CD14-positive monocyte (primary cell): ENCODE data around the gene CWC27. TPM values are rescaled to one million over a fixed set of nuclear protein-coding genes. Genes with fewer than 3 reads are reported as not detected.

Source experiments
- DNase-seq, 3 donors: peaks; one replicate each; pipeline ENCODE4 v3.0.0-alpha.2; 2011 to 2022
- H2AFZ ChIP-seq: 2 replicates; pipeline ENCODE4 v1.6.0; 2012; ENCODE audit warnings: mild to moderate bottlenecking, low read depth, low read length, inconsistent platforms; ENCODE audit not compliant: insufficient read depth, poor library complexity, severe bottlenecking
- H3K27ac ChIP-seq, 2 donors: 1 replicate in 1 of 2; 2 replicates in 1 of 2; pipeline ENCODE4 v1.5.1; 2012 to 2013; ENCODE audit warnings: low read length in 2 of 2, control low read depth in 1 of 2, inconsistent platforms in 1 of 2, low read depth in 1 of 2, mild to moderate bottlenecking in 1 of 2
- H3K27me3 ChIP-seq, 2 donors: one replicate each; pipeline versions ENCODE4 v1.6.0 to v1.6.1; 2011 to 2013; ENCODE audit warnings: low read length in 2 of 2; ENCODE audit not compliant: control insufficient read depth in 2 of 2, insufficient read depth in 2 of 2
- H3K36me3 ChIP-seq, 2 donors: replicated peaks in 1 of 2; 1 replicate in 1 of 2; 2 replicates in 1 of 2; pipeline versions ENCODE4 v1.5.1 to v1.6.1; 2012 to 2013; ENCODE audit warnings: low read length in 2 of 2, control low read depth in 1 of 2, inconsistent platforms in 1 of 2, mild to moderate bottlenecking in 1 of 2; ENCODE audit not compliant: insufficient read depth in 2 of 2, control insufficient read depth in 1 of 2
- H3K4me1 ChIP-seq, 2 donors: 1 replicate in 1 of 2; 2 replicates in 1 of 2; pipeline versions ENCODE4 v1.5.1 to v1.6.1; 2012 to 2013; ENCODE audit warnings: low read length in 2 of 2, control low read depth in 1 of 2, inconsistent platforms in 1 of 2, mild to moderate bottlenecking in 1 of 2, moderate library complexity in 1 of 2; ENCODE audit not compliant: insufficient read depth in 2 of 2, control insufficient read depth in 1 of 2
- H3K4me2 ChIP-seq: replicated peaks from 2 replicates; pipeline ENCODE3; 2012; ENCODE audit warnings: low read length, moderate library complexity, mild to moderate bottlenecking; ENCODE audit not compliant: poor library complexity, severe bottlenecking; ENCODE audit errors: extremely low read depth
- H3K4me3 ChIP-seq, 3 experiments: fragments of 200-600 bp in 1 of 3; sonication (generic) in 1 of 3; replicated peaks in 1 of 3; 1 replicate in 2 of 3; 2 replicates in 1 of 3; pipeline ENCODE4 v1.5.1; 2011 to 2013; ENCODE audit warnings: low read length in 3 of 3, mild to moderate bottlenecking in 3 of 3, control low read depth in 2 of 3, low read depth in 2 of 3, inconsistent platforms in 1 of 3, moderate library complexity in 1 of 3
- H3K79me2 ChIP-seq: 2 replicates; pipeline ENCODE4 v1.6.0; 2012; ENCODE audit warnings: mild to moderate bottlenecking, control low read depth, inconsistent platforms, low read length, moderate library complexity; ENCODE audit not compliant: insufficient read depth
- H3K9ac ChIP-seq: 2 replicates; pipeline ENCODE4 v1.6.0; 2017; ENCODE audit warnings: low read length, mild to moderate bottlenecking; ENCODE audit not compliant: insufficient read depth, poor library complexity, severe bottlenecking
- H3K9me3 ChIP-seq, 2 donors: replicated peaks in 1 of 2; 1 replicate in 1 of 2; 2 replicates in 1 of 2; pipeline versions ENCODE4 v1.5.1 to v1.6.1; 2012 to 2013; ENCODE audit warnings: low read length in 2 of 2, control low read depth in 1 of 2; ENCODE audit not compliant: control insufficient read depth in 1 of 2, insufficient read depth in 1 of 2
- H4K20me1 ChIP-seq: 2 replicates; pipeline ENCODE4 v1.6.0; 2012; ENCODE audit warnings: mild to moderate bottlenecking, low read length, control low read depth, moderate library complexity; ENCODE audit not compliant: insufficient read depth
- H3K27ac Mint-ChIP-seq, 7 donors: one replicate each; pipeline ENCODE4 v1.8.0; 2020; ENCODE audit warnings: mild to moderate bottlenecking in 7 of 7, mixed read lengths in 7 of 7, moderate library complexity in 6 of 7, inconsistent platforms in 2 of 7
- H3K27me3 Mint-ChIP-seq, 3 donors: one replicate each; pipeline ENCODE4 v1.8.0; 2021 to 2022; ENCODE audit warnings: low read depth in 3 of 3, mild to moderate bottlenecking in 3 of 3, mixed read lengths in 3 of 3, moderate library complexity in 3 of 3, inconsistent platforms in 1 of 3
- H3K36me3 Mint-ChIP-seq, 2 donors: one replicate each; pipeline ENCODE4 v1.8.0; 2020; ENCODE audit warnings: mixed read lengths in 2 of 2, inconsistent platforms in 1 of 2, mild to moderate bottlenecking in 1 of 2
- H3K4me1 Mint-ChIP-seq: one replicate; pipeline ENCODE4 v1.8.0; 2020; ENCODE audit warnings: mild to moderate bottlenecking, mixed read lengths
- H3K4me3 Mint-ChIP-seq, 2 donors: one replicate each; pipeline ENCODE4 v1.8.0; 2020; ENCODE audit warnings: mild to moderate bottlenecking in 2 of 2, mixed read lengths in 2 of 2, moderate library complexity in 1 of 2
- H3K9me3 Mint-ChIP-seq, 7 donors: one replicate each; pipeline ENCODE4 v1.8.0; 2020 to 2022; ENCODE audit warnings: mixed read lengths in 7 of 7, mild to moderate bottlenecking in 6 of 7, moderate library complexity in 6 of 7, inconsistent platforms in 2 of 7
- WGBS: methylation state at CpG from one replicate; pipeline ENCODE4 v1.1.5; 2013; ENCODE audit warnings: missing lambda C conversion rate; ENCODE audit not compliant: insufficient coverage; 5-methylcytosine and 5-hydroxymethylcytosine counted together
- intact Hi-C, 2 donors: fragments of 100-400 bp; cut with micrococcal nuclease; formaldehyde crosslinking; loops; one replicate each; pipeline versions ENCODE4 v1.15.0 to v1.15.1; 2023
- polyA plus RNA-seq, 3 donors: library from polyadenylated mRNA; depleted of rRNA in 1 of 3; unstranded in 2 of 3; stranded (reverse) in 1 of 3; fragments of 300-500 nt in 2 of 3; fragments of >200 nt in 1 of 3; fragmentation: Illumina TruSeq in 2 of 3; gene quantifications; 1 replicate in 2 of 3; 2 replicates in 1 of 3; pipeline ENCODE4 v1.2.3, GENCODE V29; 2012 to 2021
- TF ChIP-seq, protein P1 (sequence below): fragments of 200-600 bp; IDR thresholded peaks from one replicate; pipeline ENCODE4 v1.8.0; 2022; ENCODE audit warnings: antibody characterized with exemption, mild to moderate bottlenecking

The CWC27 gene
- polyA plus RNA-seq, 3 donors = 6.6 to 18.9 (median 14.5) TPM

DNA sequence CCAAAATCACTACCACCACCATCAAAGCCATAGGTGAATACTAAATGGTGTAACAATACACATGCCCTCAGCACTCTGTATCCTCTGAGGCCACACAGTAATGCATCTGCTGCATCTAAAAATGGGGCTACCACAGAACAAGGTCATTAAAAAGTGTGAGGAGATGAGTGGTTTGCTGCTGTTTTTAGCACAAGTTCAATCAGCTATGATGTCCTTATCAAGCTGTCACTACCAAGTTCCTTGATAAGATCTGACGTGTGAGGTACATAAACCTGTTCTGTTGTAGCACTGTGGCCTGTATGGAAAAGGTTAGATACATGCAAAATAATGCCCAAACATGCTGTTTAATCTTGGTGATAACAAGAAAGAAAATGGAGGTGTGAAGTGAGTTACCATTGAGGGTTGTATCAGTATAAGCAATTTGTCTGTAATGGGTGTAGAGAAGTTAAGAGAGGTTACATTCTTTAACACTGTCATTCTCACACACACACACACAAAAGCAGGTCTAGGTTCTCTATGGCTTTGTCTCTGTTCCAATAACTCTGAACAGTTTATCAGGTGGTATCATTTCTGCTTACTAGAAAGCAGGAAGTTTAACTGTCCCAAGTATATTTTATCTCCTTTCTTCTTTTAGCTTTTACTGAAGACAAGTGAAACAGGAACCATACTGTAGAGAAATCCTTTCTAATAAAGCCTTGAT lies 252.9 kb downstream of the CWC27 start:
- Mint-ChIP-seq H3K27ac (no peak overlapping the region), H3K36me3 (peaks cover 0 to 10% of the 10 kb centered on the region in 2 donors), H3K27me3 (no peaks in the 10 kb centered on the region), H3K4me1 (peaks cover 13% of the 10 kb centered on the region), H3K4me3 (no peak overlapping the region), H3K9me3 (peaks cover 0 to 4% (median 0%) of the 10 kb centered on the region in 7 donors)
- no peak overlapping the region for H2AFZ ChIP-seq
- intact Hi-C loops = no loop called here
- no peaks in the 10 kb centered on the region for H3K36me3 ChIP-seq
- peaks cover 0 to 7% of the 10 kb centered on the region in 2 donors for H3K4me1 ChIP-seq
- WGBS = 100% methylated on average over 1 of the region's 1 CpG
- no peak overlapping the region for H3K4me2 ChIP-seq
- TF ChIP-seq, protein P1, sequence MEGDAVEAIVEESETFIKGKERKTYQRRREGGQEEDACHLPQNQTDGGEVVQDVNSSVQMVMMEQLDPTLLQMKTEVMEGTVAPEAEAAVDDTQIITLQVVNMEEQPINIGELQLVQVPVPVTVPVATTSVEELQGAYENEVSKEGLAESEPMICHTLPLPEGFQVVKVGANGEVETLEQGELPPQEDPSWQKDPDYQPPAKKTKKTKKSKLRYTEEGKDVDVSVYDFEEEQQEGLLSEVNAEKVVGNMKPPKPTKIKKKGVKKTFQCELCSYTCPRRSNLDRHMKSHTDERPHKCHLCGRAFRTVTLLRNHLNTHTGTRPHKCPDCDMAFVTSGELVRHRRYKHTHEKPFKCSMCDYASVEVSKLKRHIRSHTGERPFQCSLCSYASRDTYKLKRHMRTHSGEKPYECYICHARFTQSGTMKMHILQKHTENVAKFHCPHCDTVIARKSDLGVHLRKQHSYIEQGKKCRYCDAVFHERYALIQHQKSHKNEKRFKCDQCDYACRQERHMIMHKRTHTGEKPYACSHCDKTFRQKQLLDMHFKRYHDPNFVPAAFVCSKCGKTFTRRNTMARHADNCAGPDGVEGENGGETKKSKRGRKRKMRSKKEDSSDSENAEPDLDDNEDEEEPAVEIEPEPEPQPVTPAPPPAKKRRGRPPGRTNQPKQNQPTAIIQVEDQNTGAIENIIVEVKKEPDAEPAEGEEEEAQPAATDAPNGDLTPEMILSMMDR = no peak
- no peaks in the 10 kb centered on the region for H4K20me1 ChIP-seq
- H3K9me3 ChIP-seq = no peaks in the 10 kb centered on the region
- H3K27ac ChIP-seq = no peak overlapping the region
- H3K4me3 ChIP-seq = no peak overlapping the region
- no peaks in the 10 kb centered on the region for H3K27me3 ChIP-seq
- H3K9ac ChIP-seq = no peak overlapping the region
- no peak for DNase-seq
- H3K79me2 ChIP-seq = no peaks in the 10 kb centered on the region

DNA sequence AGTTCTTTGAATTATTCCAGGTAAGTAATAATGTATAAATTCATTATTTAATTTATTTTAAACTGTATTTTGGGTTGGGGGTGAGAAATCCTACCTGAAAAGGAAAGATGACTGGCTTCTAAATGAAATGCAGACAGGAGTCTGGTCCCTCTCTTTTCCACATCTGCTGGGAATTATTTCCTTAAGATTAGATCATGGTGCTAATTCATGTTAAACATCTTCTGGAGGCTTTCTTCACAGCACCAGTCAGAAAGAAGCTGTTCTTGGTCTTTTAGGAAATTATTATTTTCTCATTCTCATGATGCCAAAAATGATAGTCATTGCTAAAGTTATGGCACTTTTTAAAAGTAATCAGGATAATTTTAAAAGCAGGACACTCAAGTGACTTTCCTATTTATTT lies 254.2 kb downstream of the CWC27 start:
- no peaks in the 10 kb centered on the region for H3K27me3 Mint-ChIP-seq
- no peak overlapping the region for H3K9ac ChIP-seq
- peaks cover 15% of the 10 kb centered on the region for H3K4me1 Mint-ChIP-seq
- intact Hi-C loops = no loop called here
- no peak overlapping the region for H3K27ac Mint-ChIP-seq
- H3K79me2 ChIP-seq = no peaks in the 10 kb centered on the region
- TF ChIP-seq, protein P1 = no peak
- H3K9me3 ChIP-seq = no peaks in the 10 kb centered on the region
- no peak overlapping the region for H2AFZ ChIP-seq
- no peak for DNase-seq
- no peak overlapping the region for H3K4me3 ChIP-seq
- peaks cover 0 to 4% (median 0%) of the 10 kb centered on the region in 7 donors for H3K9me3 Mint-ChIP-seq
- no peak overlapping the region for H3K4me2 ChIP-seq
- H3K4me3 Mint-ChIP-seq = no peak overlapping the region
- no peaks in the 10 kb centered on the region for H3K36me3 ChIP-seq
- no peak overlapping the region for H3K27ac ChIP-seq
- peaks cover 0 to 7% of the 10 kb centered on the region in 2 donors for H3K4me1 ChIP-seq
- no peaks in the 10 kb centered on the region for H3K27me3 ChIP-seq
- no peaks in the 10 kb centered on the region for H4K20me1 ChIP-seq
- H3K36me3 Mint-ChIP-seq = peaks cover 0 to 10% of the 10 kb centered on the region in 2 donors
